ENCODE measurements around the gene CTSW. TPM values are rescaled to one million over a fixed set of nuclear protein-coding genes. Genes with fewer than 3 reads are reported as not detected.

The CTSW gene
- polyA plus RNA-seq, 3 donors from 2014 or later: 2,066 to 3,052 (median 2,928) TPM

DNA sequence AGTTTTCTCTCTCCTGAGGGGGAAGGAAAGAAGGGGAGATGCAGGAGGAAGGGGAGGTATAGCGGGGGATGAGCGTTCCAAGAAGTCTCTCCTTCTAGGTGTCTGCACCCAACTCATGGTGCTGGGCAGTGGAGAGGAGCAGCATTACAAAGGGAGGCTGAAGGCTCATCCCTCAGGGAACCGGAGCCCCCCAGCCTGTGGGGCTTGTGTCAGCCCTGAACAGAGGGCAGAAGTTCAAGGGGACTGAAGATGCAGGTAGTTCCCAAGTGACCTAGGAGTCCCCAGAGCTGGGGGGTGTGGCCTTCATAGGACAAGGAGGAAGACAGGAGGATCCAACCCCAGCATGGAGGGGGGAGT, 37.4 kb downstream of the CTSW start:
- Mint-ChIP-seq H3K4me1 (peaks cover 32 to 43% of the 10 kb centered on the region in 2 donors), H3K4me3 (peak overlapping the region; percentile 53 to 90 (median 88)), H3K9me3 (peaks cover 0 to 1% (median 0%) of the 10 kb centered on the region in 6 donors), H3K27me3 (ENCODE audit: low read depth in 3 of 3) (peaks cover 2 to 13% (median 9%) of the 10 kb centered on the region in 3 donors), H3K36me3 (peaks cover 0 to 5% (median under 1%) of the 10 kb centered on the region in 3 donors), H3K27ac (peak overlapping the region; percentile 34 to 71 (median 58))
- no peak for DNase-seq

DNA sequence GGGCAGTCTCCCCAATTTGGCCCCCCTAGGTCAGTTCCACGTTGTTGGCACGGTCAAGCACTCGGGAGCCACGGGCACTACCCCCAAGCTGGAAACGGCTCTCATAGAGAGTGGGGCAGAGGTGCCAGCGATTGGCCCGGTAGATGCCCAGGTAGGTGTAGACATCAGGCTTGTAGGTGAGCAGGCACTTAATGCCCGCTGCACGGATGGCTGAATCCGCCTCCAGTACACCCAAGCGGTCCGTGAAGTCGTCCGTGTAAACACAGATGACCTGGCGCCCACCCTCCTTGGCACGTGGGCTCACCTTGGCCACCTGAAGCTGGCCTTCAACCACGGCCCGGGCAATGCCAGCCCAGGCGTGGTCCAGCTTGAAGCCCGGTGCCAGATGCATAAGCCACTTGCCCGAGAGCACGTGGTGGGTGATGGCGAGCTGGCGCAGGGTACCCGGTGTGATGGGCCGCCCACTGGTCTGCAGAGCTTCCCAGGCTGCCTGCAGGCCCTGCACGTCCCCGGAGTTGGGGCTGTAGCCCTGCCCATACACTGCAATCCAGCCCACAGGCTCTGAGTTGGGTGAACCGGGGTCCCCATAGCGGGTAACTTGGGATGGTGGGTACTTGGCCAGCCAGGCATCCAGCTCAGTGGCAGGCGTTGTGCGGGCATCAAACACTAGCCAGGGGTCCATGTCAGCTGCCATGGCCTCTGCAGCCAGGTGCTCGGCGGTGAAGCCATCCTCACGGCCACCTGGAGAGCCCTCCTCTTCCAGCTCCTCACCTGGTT, 38.0 kb downstream of the CTSW start:
- H3K9me3 Mint-ChIP-seq: peaks cover 0 to 1% (median 0%) of the 10 kb centered on the region in 6 donors
- H3K27ac Mint-ChIP-seq: peak overlapping the region; percentile 17 to 91 (median 86)
- no peak for DNase-seq
- peaks cover 37 to 48% of the 10 kb centered on the region in 2 donors for H3K4me1 Mint-ChIP-seq
- H3K4me3 Mint-ChIP-seq: peak overlapping the region; percentile 82 to 90 (median 88)
- H3K27me3 Mint-ChIP-seq (ENCODE audit: low read depth in 3 of 3): peaks cover 2 to 15% (median 9%) of the 10 kb centered on the region in 3 donors
- peaks cover 1 to 10% (median 6%) of the 10 kb centered on the region in 3 donors for H3K36me3 Mint-ChIP-seq

DNA sequence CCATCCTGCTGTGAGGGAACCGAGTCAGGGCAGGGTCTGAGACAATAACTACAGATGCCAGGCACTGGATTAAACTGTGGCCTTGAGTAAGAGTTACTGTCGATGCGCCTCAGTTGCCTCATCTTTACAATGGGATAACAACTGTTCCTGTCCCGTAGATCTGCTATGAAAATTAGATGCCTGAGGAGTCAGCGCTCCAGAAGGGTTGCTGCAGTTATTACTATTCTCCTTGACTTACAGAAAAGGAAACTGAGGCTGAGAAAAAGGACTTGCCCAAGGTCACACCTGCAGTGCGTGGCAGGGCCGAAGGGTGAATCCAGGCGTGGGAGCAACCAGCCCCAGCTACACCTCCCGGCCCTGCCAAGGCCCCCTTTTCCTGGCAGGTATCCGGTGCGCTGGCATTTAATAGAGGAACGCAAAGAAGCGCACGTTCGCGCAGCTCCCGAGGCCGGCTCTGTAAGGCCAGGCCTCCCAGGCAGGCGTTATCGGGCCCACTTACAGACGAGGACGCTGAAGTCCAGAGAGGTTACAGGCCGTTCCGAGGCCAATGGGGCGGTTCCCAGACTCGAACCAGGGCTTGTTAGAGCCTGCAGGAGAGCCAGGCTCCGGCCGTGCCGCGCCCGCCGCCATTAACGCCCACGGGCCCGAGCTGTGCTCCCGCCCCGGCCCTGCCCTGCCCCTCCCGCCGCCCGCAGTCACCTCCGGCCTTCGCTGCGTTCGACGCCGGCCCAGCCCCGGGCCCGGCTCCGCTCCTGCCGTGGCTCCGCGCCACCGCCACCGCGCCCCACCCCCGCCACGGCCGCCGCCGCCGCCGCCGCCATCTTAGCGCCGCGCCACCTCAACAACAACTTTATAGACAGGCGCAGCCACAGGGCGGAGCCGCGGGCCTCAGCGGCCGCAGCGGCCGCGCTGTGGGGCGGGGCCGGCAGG, 38.8 kb downstream of the CTSW start, which contains the start of gene C11orf68:
Gene C11orf68 (minus strand): TSS at position 852 of the 930 bp plus-strand sequence. CDS start 31 bp downstream, at position 821.
- H3K36me3 Mint-ChIP-seq: peaks cover 6 to 14% (median 13%) of the 10 kb centered on the region in 3 donors
- H3K9me3 Mint-ChIP-seq: peaks cover 0 to 1% (median 0%) of the 10 kb centered on the region in 6 donors
- peak within 1 kb of the TSS; percentile 75 to 93 (median 88) for H3K27ac Mint-ChIP-seq
- peaks cover 2 to 15% (median 9%) of the 10 kb centered on the region in 3 donors for H3K27me3 Mint-ChIP-seq (ENCODE audit: low read depth in 3 of 3)
- H3K4me1 Mint-ChIP-seq: peaks cover 40 to 52% of the 10 kb centered on the region in 2 donors
- DNase-seq: no peak
- H3K4me3 Mint-ChIP-seq: peak within 1 kb of the TSS; percentile 88 to 95 (median 89)

DNA sequence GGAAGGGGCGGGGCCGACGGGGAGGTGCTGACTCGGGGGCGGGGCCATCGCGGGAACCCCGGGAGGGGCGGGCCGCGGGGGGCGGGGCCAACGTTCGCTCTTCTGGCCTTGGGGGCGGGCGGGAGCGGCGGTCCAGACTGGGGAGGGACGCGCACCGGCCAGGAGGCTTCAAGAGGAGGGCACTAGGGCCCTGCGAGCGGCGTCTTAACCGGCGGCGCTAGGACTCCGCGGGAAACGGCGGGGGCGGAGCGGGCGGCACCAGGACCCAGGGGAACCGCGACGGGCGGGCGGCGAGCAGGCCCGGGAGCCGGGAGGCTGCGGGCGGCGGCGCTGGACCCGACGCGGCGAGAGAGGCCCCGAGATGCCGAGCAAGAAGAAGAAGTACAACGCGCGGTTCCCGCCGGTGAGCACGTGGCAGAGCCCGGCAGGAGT, 39.5 kb downstream of the CTSW start, which contains the start of gene DRAP1:
Gene DRAP1 (plus strand): TSS at position 286 of the 432 bp plus-strand sequence. CDS start 76 bp downstream, at position 362.
- peaks cover 40 to 52% of the 10 kb centered on the region in 2 donors for H3K4me1 Mint-ChIP-seq
- peak; percentile 97 to 98 (median 98) for DNase-seq
- peaks cover 8 to 15% (median 14%) of the 10 kb centered on the region in 3 donors for H3K36me3 Mint-ChIP-seq
- H3K9me3 Mint-ChIP-seq: peaks cover 0 to 1% (median 0%) of the 10 kb centered on the region in 6 donors
- H3K27ac Mint-ChIP-seq: peak within 1 kb of the TSS; percentile 75 to 93 (median 88)
- H3K27me3 Mint-ChIP-seq (ENCODE audit: low read depth in 3 of 3): peaks cover 2 to 15% (median 9%) of the 10 kb centered on the region in 3 donors
- H3K4me3 Mint-ChIP-seq: peak within 1 kb of the TSS; percentile 88 to 95 (median 89)

- Mint-ChIP-seq H3K9me3 (peaks cover 0 to 1% (median 0%) of the 10 kb centered on the region in 6 donors), H3K4me3 (peak overlapping the region; percentile 88 to 95 (median 89)), H3K27ac (peak overlapping the region; percentile 75 to 93 (median 86)), H3K4me1 (peaks cover 37 to 48% of the 10 kb centered on the region in 2 donors), H3K36me3 (peaks cover 8 to 15% (median 14%) of the 10 kb centered on the region in 3 donors), H3K27me3 (ENCODE audit: low read depth in 3 of 3) (peaks cover 2 to 15% (median 9%) of the 10 kb centered on the region in 3 donors)
- no peak for DNase-seq
These were observed 40.1 kb downstream of the CTSW start for GRCh38 chr11:65919573-65920371.

- Mint-ChIP-seq H3K36me3 (peaks cover 8 to 15% (median 14%) of the 10 kb centered on the region in 3 donors), H3K27ac (peak overlapping the region; percentile 36 to 93 (median 78)), H3K4me1 (peaks cover 31 to 42% of the 10 kb centered on the region in 2 donors), H3K27me3 (ENCODE audit: low read depth in 3 of 3) (peaks cover 2 to 15% (median 7%) of the 10 kb centered on the region in 3 donors), H3K9me3 (peaks cover 0 to 1% (median 0%) of the 10 kb centered on the region in 6 donors), H3K4me3 (peak overlapping the region; percentile 88 to 95 (median 89))
- DNase-seq: no peak
These were observed 40.8 kb downstream of the CTSW start for GRCh38 chr11:65920372-65920802.

DNA sequence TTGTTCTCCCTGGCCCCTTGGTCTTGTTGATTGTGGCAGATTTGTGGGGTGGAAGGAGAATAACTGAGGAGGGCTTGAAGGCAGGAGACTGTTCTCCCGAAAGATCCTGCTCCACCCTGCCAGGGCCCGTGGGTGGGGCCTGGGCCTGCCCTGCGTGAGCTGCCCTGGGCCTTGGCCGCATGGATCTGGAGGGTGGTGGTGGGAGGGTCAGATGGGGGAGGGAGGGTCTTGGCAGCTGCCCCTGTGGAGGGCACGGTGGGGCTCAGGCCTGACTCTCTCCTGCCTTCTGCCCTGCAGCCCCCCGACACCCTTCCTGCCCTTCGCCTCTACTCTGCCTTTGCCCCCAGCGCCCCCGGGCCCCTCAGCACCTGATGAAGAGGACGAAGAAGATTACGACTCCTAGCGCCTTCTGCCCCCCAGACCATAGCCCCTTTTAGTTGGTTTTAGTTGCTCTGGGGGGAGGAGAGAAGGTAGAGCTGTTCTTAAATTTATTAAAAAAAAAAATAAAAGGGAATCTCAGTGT, 41.5 kb downstream of the CTSW start:
- Mint-ChIP-seq H3K4me1 (peaks cover 31 to 42% of the 10 kb centered on the region in 2 donors), H3K4me3 (peak overlapping the region in 4 of 5 donors; percentile 88 to 95 (median 90)), H3K27ac (peak overlapping the region in 1 of 6 donors; percentile 53)

DNA sequence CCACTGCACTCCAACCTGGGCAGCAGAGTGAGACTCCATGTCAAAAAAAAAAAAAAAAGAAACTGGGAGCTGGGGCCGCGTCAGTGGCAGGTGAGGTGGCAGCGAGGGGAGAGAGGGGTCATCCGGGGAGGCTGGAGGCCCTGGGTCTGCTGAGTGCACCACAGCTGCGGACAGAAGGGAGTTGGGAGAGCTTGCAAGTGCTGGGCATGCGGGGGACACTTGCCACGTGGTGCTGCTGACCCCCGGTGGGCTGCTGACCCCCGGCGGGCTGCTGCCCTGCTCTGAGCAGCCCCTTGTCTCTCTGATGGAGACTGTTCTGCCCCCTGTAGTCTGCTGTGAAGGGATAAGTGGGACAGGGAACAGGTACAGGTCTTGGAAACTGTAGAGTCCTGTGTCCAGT, 42.2 kb downstream of the CTSW start:
- peaks cover 25 to 36% of the 10 kb centered on the region in 2 donors for H3K4me1 Mint-ChIP-seq
- H3K27ac Mint-ChIP-seq: peak overlapping the region in 3 of 6 donors; percentile 5 to 47 (median 7)
- no peak for DNase-seq
- H3K27me3 Mint-ChIP-seq (ENCODE audit: low read depth in 3 of 3): peaks cover 2 to 15% (median 4%) of the 10 kb centered on the region in 3 donors
- H3K4me3 Mint-ChIP-seq: peak overlapping the region; percentile 8 to 30 (median 28)
- H3K9me3 Mint-ChIP-seq: peaks cover 0 to 1% (median 0%) of the 10 kb centered on the region in 6 donors
- peaks cover 8 to 14% (median 13%) of the 10 kb centered on the region in 3 donors for H3K36me3 Mint-ChIP-seq

More for the DNA sequence above, 41.5 kb downstream of the CTSW start:
- Mint-ChIP-seq H3K9me3 (peaks cover 0 to 1% (median 0%) of the 10 kb centered on the region in 6 donors), H3K27me3 (ENCODE audit: low read depth in 3 of 3) (peaks cover 2 to 15% (median 7%) of the 10 kb centered on the region in 3 donors), H3K36me3 (peaks cover 8 to 15% (median 14%) of the 10 kb centered on the region in 3 donors)
- DNase-seq: no peak

DNA sequence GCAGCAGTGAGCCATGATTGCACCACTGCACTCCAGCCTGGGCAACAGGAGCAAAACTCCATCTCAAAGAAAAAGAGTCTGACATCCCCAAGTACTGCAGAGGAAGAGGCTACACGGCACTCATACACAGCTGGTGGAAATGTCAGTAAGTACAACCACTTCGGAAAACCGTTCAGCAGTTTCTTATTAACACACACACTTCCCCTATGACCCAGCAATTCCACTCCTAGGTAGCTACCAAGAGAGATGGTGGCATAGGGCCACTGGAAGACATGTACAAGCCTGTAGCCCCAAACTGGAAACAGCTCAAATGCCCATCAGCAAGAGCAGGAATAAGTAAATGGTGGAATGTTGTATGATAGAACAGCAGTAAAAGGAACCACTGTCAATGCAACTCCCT, 42.9 kb downstream of the CTSW start:
- H3K27me3 Mint-ChIP-seq (ENCODE audit: low read depth in 3 of 3): peaks cover 2 to 15% (median 3%) of the 10 kb centered on the region in 3 donors
- no peak for DNase-seq
- H3K4me3 Mint-ChIP-seq: peak overlapping the region in 4 of 5 donors; percentile 8 to 30 (median 27)
- peaks cover 27 to 38% of the 10 kb centered on the region in 2 donors for H3K4me1 Mint-ChIP-seq
- H3K9me3 Mint-ChIP-seq: peaks cover 0 to 1% (median 0%) of the 10 kb centered on the region in 6 donors
- peak overlapping the region in 2 of 6 donors; percentile 5 to 36 for H3K27ac Mint-ChIP-seq
- H3K36me3 Mint-ChIP-seq: peaks cover 8 to 14% (median 11%) of the 10 kb centered on the region in 3 donors

DNA sequence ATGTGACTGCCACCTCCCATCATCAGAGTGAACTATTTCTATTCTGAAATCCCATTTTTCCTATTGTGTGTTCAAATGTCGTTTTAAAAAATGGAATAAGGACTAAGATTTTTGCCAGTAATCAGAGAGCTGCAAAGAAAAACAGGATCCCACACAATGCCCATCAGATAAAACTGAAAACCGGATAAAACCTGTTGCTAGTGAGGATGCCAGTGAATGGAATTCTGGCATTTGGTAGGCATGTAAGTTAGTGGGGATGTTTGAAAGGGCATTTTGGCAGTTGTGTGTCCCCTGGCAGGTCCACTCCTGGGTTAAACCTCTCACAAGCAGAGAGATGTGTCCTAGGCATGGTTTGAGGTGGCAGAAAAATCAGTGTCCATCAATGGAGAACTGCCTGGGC, 45.8 kb downstream of the CTSW start:
- Mint-ChIP-seq H3K4me3 (no peak overlapping the region), H3K27me3 (ENCODE audit: low read depth in 3 of 3) (peaks cover 0 to 13% (median 8%) of the 10 kb centered on the region in 3 donors), H3K4me1 (peaks cover 38 to 44% of the 10 kb centered on the region in 2 donors), H3K27ac (peak overlapping the region in 4 of 6 donors; percentile 16 to 74 (median 59)), H3K36me3 (peaks cover 8 to 14% (median 11%) of the 10 kb centered on the region in 3 donors), H3K9me3 (peaks cover 0 to 1% (median 0%) of the 10 kb centered on the region in 6 donors)
- DNase-seq: no peak

GRCh38 chr11:65927904-65928397, 48.3 kb downstream of the CTSW start:
- DNase-seq: peak; percentile 82 to 84 (median 83)
- H3K4me3 Mint-ChIP-seq: peak overlapping the region; percentile 78 to 88 (median 81)
- H3K36me3 Mint-ChIP-seq: peaks cover 4 to 5% (median 5%) of the 10 kb centered on the region in 3 donors
- peak overlapping the region; percentile 89 to 97 (median 95) for H3K27ac Mint-ChIP-seq
- peaks cover 29 to 35% of the 10 kb centered on the region in 2 donors for H3K4me1 Mint-ChIP-seq
- no peaks in the 10 kb centered on the region for H3K9me3 Mint-ChIP-seq
- peaks cover 0 to 10% (median 9%) of the 10 kb centered on the region in 3 donors for H3K27me3 Mint-ChIP-seq (ENCODE audit: low read depth in 3 of 3)

Measured in immature natural killer cell (primary cell).